Natural killer cell (primary cell): ENCODE results near the gene MGMT. TPM values are rescaled to one million over a fixed set of nuclear protein-coding genes. Genes with fewer than 3 reads are reported as not detected.

Source experiments
- ATAC-seq, 3 donors: fragments of 150-1000 bp in 2 of 3; fragments of 200-7000 bp in 1 of 3; cut with Tn5 transposase; 1 replicate in 1 of 3; 2 replicates in 2 of 3; pipeline ENCODE4 v1.10.0; 2021; ENCODE audit warnings: mild to moderate bottlenecking in 2 of 3, moderate library complexity in 2 of 3
- DNase-seq, 2 donors: peaks; one replicate each; pipeline versions ENCODE4 v3.0.0 to v3.0.0-alpha.2; 2013 to 2021; ENCODE audit warnings: mixed read lengths in 1 of 2
- H3K27ac ChIP-seq: one replicate; pipeline ENCODE4 v1.5.1; 2013; ENCODE audit warnings: mild to moderate bottlenecking, low read length
- H3K27me3 ChIP-seq: one replicate; pipeline ENCODE4 v1.6.1; 2013; ENCODE audit warnings: low read length; ENCODE audit not compliant: control insufficient read depth, insufficient read depth
- H3K36me3 ChIP-seq: one replicate; pipeline ENCODE4 v1.6.1; 2013; ENCODE audit warnings: low read length; ENCODE audit not compliant: control insufficient read depth, insufficient read depth
- H3K4me1 ChIP-seq: one replicate; pipeline ENCODE4 v1.6.1; 2013; ENCODE audit warnings: low read length; ENCODE audit not compliant: control insufficient read depth, insufficient read depth
- H3K4me3 ChIP-seq: one replicate; pipeline ENCODE4 v1.5.1; 2013; ENCODE audit warnings: low read length
- H3K9me3 ChIP-seq: one replicate; pipeline ENCODE4 v1.6.1; 2013; ENCODE audit warnings: low read length; ENCODE audit not compliant: control insufficient read depth, insufficient read depth
- H3K27ac Mint-ChIP-seq, 2 donors: one replicate each; pipeline ENCODE4 v1.8.0; 2022; ENCODE audit warnings: mild to moderate bottlenecking in 2 of 2, mixed read lengths in 2 of 2, moderate library complexity in 1 of 2
- H3K27me3 Mint-ChIP-seq, 2 donors: one replicate each; pipeline ENCODE4 v1.8.0; 2022; ENCODE audit warnings: low read depth in 2 of 2, mixed read lengths in 2 of 2
- H3K36me3 Mint-ChIP-seq: one replicate; pipeline ENCODE4 v1.8.0; 2022; ENCODE audit warnings: mixed read lengths
- H3K4me1 Mint-ChIP-seq, 2 donors: one replicate each; pipeline ENCODE4 v1.8.0; 2022; ENCODE audit warnings: mixed read lengths in 2 of 2
- H3K4me3 Mint-ChIP-seq: one replicate; pipeline ENCODE4 v1.8.0; 2022; ENCODE audit warnings: mild to moderate bottlenecking, moderate library complexity, mixed read lengths
- H3K9me3 Mint-ChIP-seq, 2 donors: one replicate each; pipeline ENCODE4 v1.8.0; 2022; ENCODE audit warnings: mixed read lengths in 2 of 2
- WGBS: methylation state at CpG from one replicate; pipeline ENCODE4 v1.1.7; 2013; ENCODE audit warnings: missing lambda C conversion rate; ENCODE audit not compliant: insufficient coverage; 5-methylcytosine and 5-hydroxymethylcytosine counted together
- intact Hi-C: fragments of 100-400 bp; cut with micrococcal nuclease; formaldehyde crosslinking; loops from one replicate; pipeline ENCODE4 v1.14.2; 2022
- total RNA-seq, 4 donors: library from RNA; stranded (reverse); fragments of 120-200 nt in 1 of 4; gene quantifications; one replicate each; pipeline versions ENCODE4 v1.2.3 to v1.2.4, GENCODE V29; 2013 to 2022
- TF ChIP-seq, protein P1 (sequence below): fragments of 200-600 bp; IDR thresholded peaks from one replicate; pipeline ENCODE4 v1.8.0; 2022; ENCODE audit warnings: antibody characterized with exemption

The MGMT gene
- total RNA-seq, 3 donors from 2014 or later (not counting 1 experiment from before 2014, with no cell fraction given): 16.5 to 19.7 (median 18.8) TPM

DNA sequence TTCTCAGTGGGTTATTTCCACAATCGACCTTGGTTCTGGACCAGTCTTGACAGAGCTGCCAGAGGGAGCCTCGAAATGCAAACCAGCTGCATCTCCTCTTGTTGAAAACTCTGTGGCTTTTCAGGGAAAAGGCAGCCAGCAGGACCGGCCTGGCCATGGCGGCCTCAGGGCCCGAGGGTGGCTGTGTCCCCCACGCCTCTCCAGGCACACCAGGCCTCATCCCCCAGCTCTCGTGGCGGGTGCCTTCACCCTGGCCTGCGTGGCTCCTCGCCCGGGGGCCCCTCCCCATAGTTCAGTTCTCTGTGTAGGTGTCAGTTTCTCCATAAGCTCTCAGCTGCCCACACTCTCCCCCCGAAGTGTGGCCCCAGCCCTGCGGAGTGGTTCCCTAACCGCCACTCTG, 63.5 kb downstream of the MGMT start:
- H3K9me3 Mint-ChIP-seq: peaks cover 0 to 3% of the 10 kb centered on the region in 2 donors
- DNase-seq (no peak), ATAC-seq (no peak)
- no peaks in the 10 kb centered on the region for H3K36me3 ChIP-seq
- no peak overlapping the region for H3K4me3 ChIP-seq
- intact Hi-C loops: no loop called here
- no peaks in the 10 kb centered on the region for H3K36me3 Mint-ChIP-seq
- H3K27ac ChIP-seq: no peak overlapping the region
- H3K9me3 ChIP-seq: no peaks in the 10 kb centered on the region
- H3K4me1 Mint-ChIP-seq: peaks cover 24 to 39% of the 10 kb centered on the region in 2 donors
- H3K27me3 ChIP-seq: no peaks in the 10 kb centered on the region
- WGBS: 89% methylated on average over 14 of the region's 14 CpGs
- H3K27ac Mint-ChIP-seq: no peak overlapping the region
- no peak overlapping the region for H3K4me3 Mint-ChIP-seq
- TF ChIP-seq, protein P1, sequence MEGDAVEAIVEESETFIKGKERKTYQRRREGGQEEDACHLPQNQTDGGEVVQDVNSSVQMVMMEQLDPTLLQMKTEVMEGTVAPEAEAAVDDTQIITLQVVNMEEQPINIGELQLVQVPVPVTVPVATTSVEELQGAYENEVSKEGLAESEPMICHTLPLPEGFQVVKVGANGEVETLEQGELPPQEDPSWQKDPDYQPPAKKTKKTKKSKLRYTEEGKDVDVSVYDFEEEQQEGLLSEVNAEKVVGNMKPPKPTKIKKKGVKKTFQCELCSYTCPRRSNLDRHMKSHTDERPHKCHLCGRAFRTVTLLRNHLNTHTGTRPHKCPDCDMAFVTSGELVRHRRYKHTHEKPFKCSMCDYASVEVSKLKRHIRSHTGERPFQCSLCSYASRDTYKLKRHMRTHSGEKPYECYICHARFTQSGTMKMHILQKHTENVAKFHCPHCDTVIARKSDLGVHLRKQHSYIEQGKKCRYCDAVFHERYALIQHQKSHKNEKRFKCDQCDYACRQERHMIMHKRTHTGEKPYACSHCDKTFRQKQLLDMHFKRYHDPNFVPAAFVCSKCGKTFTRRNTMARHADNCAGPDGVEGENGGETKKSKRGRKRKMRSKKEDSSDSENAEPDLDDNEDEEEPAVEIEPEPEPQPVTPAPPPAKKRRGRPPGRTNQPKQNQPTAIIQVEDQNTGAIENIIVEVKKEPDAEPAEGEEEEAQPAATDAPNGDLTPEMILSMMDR: no peak
- H3K27me3 Mint-ChIP-seq: no peaks in the 10 kb centered on the region
- peaks cover 15% of the 10 kb centered on the region for H3K4me1 ChIP-seq

GRCh38 chr10:129531195-129531968, 64.3 kb downstream of the MGMT start:
- intact Hi-C loops: no loop called here
- no peaks in the 10 kb centered on the region for H3K36me3 Mint-ChIP-seq
- H3K27me3 Mint-ChIP-seq: no peaks in the 10 kb centered on the region
- no peaks in the 10 kb centered on the region for H3K27me3 ChIP-seq
- H3K9me3 ChIP-seq: no peaks in the 10 kb centered on the region
- no peak overlapping the region for H3K4me3 Mint-ChIP-seq
- TF ChIP-seq, protein P1: no peak
- H3K36me3 ChIP-seq: no peaks in the 10 kb centered on the region
- H3K27ac ChIP-seq: no peak overlapping the region
- no peak overlapping the region for H3K4me3 ChIP-seq
- WGBS: 98% methylated on average over 13 of the region's 15 CpGs
- peaks cover 15% of the 10 kb centered on the region for H3K4me1 ChIP-seq
- peaks cover 24 to 39% of the 10 kb centered on the region in 2 donors for H3K4me1 Mint-ChIP-seq
- ATAC-seq: no peak
- no peak for DNase-seq
- peaks cover 0 to 3% of the 10 kb centered on the region in 2 donors for H3K9me3 Mint-ChIP-seq
- no peak overlapping the region for H3K27ac Mint-ChIP-seq

- 94% methylated on average over 10 of the region's 10 CpGs for WGBS
- Mint-ChIP-seq H3K9me3 (peaks cover 0 to 3% of the 10 kb centered on the region in 2 donors), H3K27ac (no peak overlapping the region), H3K27me3 (no peaks in the 10 kb centered on the region), H3K36me3 (peaks cover 3% of the 10 kb centered on the region), H3K4me3 (no peak overlapping the region), H3K4me1 (peaks cover 24 to 39% of the 10 kb centered on the region in 2 donors)
- Histone ChIP-seq H3K36me3 (no peaks in the 10 kb centered on the region), H3K27ac (no peak overlapping the region), H3K27me3 (no peaks in the 10 kb centered on the region), H3K4me1 (peaks cover 15% of the 10 kb centered on the region), H3K9me3 (no peaks in the 10 kb centered on the region), H3K4me3 (no peak overlapping the region)
- TF ChIP-seq, protein P1: no peak
- ATAC-seq (no peak), DNase-seq (no peak)
- intact Hi-C loops: no loop called here
Observed at GRCh38 chr10:129531969-129532660, 65.1 kb downstream of the MGMT start.
